Suppressor macrophage treated with lipopolysaccharide for 4 hours (primary cell): ENCODE measurements around the gene SLC4A9.

ENCODE experiments used
- DNase-seq: peaks from one replicate; pipeline ENCODE4 v3.0.0-alpha.2; 2020

Gene SLC4A9, protein sequence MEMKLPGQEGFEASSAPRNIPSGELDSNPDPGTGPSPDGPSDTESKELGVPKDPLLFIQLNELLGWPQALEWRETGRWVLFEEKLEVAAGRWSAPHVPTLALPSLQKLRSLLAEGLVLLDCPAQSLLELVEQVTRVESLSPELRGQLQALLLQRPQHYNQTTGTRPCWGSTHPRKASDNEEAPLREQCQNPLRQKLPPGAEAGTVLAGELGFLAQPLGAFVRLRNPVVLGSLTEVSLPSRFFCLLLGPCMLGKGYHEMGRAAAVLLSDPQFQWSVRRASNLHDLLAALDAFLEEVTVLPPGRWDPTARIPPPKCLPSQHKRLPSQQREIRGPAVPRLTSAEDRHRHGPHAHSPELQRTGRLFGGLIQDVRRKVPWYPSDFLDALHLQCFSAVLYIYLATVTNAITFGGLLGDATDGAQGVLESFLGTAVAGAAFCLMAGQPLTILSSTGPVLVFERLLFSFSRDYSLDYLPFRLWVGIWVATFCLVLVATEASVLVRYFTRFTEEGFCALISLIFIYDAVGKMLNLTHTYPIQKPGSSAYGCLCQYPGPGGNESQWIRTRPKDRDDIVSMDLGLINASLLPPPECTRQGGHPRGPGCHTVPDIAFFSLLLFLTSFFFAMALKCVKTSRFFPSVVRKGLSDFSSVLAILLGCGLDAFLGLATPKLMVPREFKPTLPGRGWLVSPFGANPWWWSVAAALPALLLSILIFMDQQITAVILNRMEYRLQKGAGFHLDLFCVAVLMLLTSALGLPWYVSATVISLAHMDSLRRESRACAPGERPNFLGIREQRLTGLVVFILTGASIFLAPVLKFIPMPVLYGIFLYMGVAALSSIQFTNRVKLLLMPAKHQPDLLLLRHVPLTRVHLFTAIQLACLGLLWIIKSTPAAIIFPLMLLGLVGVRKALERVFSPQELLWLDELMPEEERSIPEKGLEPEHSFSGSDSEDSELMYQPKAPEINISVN

DNA sequence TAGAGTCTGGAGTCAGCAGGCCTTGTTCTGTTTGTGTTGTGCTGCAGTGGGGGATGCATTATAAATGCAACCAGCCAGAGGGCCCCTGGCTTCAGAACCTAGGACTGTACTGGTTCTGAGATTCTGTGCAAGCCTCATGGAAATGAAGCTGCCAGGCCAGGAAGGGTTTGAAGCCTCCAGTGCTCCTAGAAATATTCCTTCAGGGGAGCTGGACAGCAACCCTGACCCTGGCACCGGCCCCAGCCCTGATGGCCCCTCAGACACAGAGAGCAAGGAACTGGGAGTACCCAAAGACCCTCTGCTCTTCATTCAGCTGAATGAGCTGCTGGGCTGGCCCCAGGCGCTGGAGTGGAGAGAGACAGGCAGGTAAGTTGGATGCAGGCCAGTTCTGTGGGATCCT lies at the start of gene SLC4A9:
Gene SLC4A9, plus strand, starts transcription at position 94 of the 400 bp plus-strand sequence. Its CDS starts 43 bp downstream, at position 137.
- DNase-seq, result no peak

- no peak for DNase-seq
Measured at GRCh38 chr5:140310434-140310833, 49.6 kb upstream of the SLC4A9 start.

GRCh38 chr5:140311011-140311467 lies 49.0 kb upstream of the SLC4A9 start:
- DNase-seq, result no peak

- DNase-seq, result peak; percentile 75
Measured at GRCh38 chr5:140312067-140312790, 47.8 kb upstream of the SLC4A9 start.

DNA sequence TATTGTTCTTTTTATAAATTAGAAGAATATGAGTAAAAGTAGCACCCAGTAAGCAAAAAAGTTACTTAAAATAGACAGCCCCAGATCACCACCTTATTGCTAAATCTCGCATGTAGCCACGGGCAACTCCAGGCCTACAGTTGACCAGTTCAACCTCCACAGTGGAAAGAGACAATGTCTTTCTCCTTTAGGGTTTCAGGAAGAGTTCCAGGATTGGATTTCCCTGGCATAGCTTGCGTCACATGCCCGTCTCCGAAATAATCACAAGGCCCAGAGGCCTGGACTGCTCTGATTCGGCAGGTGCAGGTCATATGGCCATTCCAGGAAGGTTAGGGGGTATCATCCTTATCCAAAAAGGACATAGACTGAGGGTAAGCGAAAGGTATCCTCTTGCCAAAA lies 47.2 kb upstream of the SLC4A9 start:
- DNase-seq, result no peak

- DNase-seq, result no peak
Measured at GRCh38 chr5:140317859-140318258, 42.1 kb upstream of the SLC4A9 start.

- DNase-seq, result no peak
Measured at GRCh38 chr5:140318792-140319191, 41.2 kb upstream of the SLC4A9 start.

DNA sequence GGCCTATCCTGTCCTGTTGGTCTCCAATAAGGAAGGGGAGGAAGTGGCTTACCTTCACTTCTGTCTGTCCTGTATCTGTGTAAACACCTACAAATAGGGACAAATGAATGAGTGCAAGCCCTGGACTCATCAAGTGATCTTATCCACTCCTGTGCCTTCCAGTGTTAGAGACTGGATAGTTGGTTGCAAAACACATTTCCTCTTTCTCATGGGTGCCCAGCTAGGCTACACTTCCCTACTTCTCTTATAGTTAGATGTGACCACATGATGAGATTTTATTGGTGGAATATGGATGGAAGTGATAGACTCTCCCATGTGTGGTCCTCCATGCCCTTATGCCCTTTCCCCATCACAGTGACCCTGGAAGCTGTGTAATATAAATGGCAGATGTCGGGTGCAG lies 40.2 kb upstream of the SLC4A9 start:
- DNase-seq, result peak; percentile 84

DNA sequence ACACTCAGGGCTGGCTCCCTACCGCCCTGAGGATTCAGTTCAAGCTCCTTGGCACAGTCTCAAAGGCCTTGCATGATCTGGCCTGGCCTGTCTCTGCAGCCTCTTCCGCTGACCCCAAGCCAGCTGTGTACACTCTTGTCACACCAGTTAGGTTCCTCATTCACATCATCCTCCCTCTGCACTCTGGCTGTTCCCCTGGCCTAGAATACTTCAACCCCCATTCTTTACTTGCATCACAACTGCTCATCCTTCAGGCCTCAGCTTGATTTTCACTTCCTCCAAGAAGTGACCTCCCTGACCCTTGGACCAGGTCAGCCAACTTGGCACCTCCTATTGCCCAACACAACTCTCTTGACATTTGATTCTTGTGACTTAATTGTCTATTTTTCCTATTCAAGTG lies 38.2 kb upstream of the SLC4A9 start:
- DNase-seq, result peak; percentile 97

DNA sequence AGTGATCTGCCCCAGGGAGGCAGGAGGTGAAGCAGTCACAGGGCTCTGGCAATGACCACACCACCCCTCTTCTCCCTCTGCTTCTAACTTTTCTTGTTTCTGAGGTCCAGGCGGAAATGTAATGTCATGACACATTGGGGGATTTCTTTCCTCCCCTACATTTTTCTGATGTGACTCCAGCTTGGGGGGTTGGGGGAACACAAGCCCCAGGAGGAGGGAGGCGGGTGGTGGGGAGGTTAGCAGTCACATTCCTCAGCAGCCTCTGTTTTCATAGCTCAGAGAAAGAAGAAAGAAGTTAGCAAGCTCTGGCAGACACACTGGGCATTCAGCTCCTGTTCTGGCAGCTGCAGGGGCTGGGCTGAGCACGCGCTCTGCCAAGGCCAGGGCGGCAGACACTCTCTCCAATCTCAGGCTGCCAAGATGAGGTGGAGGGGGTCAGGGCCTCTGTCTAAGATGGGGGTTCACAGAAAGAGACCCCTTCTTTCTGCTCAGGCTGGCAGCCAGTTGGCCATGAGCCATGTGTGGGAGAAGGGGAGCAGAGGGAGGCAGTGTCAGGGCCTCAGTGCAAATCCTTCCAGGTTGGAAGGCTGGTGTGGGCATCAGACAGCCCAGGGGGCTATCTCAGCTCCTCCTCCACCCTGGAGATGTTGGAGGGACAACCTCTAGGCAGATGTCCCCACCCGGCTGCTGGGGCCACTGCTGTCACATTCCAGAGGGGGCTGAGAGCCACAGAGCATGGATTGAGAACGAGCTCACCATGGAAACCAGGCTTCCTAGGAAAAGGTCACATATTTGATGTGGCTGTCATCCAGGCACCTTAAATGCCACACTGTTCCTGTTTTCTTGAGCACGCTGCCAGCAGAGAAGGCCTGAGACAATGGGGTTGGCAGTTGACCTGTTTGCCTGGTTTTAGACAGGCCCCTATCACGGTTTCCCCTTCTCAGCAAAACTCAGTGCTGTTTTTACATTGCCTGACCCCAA lies 37.0 kb upstream of the SLC4A9 start:
- peak; percentile 45 for DNase-seq

- peak; percentile 43 for DNase-seq
Measured at GRCh38 chr5:140324041-140324600, 35.9 kb upstream of the SLC4A9 start.

DNA sequence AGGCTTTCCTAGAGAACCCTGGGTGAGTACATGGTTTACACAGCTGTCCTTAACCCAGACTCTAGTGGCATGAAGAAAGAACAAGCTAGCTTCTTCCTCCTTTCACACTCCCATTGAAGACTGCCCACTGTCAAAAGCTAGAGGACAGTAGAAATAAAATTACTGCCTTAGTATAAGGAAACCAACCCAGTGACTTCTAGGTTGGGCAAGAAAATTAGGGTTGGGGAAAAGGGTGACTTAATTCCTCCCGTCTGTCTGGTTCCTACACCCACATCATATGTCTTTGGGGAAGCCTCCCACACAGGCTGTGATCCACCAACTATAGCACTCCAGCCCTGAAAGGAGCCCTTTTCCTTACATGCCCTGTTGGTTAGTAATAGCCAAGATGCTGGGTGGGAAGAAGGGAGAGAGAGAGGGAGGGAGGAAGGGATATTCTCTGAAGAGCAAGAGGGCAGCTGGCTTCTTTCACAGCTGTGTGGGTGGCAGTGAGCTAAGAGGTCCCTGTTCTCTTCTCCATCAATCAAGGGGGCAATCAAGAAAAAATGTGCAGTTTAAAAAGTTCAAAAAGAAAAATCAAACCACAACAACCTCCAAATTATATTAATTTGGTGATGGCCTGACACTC lies 35.3 kb upstream of the SLC4A9 start:
- DNase-seq, result peak; percentile 93

DNA sequence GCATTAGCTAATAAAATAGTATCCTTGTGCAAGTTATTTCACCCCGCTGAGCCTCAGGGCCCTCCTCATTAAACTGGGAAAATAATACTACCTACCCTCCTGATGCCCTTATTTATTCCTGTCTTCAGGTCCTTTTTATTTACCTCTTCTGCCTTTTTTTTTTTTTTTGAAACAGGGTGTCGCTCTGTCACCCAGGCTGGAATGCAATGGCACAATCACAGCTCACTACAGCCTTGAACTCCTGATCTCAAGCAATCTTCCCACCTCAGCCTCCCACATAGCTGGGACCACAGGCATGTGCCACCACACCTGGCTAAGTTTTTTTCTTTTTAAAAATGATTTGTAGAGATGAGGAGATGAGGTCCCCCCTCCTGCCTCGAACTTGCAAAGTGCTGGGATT lies 34.5 kb upstream of the SLC4A9 start:
- DNase-seq, result no peak

- DNase-seq, result no peak
Measured at GRCh38 chr5:140327589-140327988, 32.4 kb upstream of the SLC4A9 start.

GRCh38 chr5:140328036-140328764 lies 31.8 kb upstream of the SLC4A9 start:
- no peak for DNase-seq

DNA sequence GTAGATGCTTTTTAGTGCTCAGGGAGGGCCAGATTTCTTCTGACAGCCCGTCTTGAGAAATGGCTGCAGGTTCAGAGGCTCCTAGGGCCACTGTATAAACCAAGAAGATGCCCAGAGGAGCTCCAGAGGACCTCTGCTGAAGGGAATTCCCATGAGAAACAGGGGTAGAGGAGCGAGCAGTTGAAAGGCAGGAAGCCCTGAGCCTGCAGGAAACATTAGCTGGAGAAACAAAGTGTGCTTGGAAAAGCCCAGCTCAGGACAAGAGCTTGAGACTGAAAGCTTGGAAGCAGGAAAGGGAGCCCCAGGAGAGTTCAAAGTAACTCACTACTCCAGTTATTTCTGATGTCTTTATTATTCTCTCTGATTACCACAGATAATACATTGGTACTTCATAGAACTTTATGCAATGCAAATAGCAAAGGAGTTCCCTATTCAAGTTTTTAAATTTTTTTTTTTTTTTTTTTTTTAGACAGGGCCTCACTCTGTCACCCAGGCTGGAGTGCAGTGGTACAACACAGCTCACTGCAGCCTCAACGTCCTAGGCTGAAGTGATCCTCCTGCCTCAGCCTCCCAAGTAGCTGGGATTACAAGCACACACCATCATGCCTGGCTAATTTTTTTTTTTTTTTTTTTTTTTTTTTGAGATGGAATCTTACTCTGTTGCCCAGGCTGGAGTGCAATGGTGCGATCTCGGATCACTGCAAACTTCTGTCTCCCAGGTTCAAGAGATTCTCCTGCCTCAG lies 30.1 kb upstream of the SLC4A9 start:
- no peak for DNase-seq

DNA sequence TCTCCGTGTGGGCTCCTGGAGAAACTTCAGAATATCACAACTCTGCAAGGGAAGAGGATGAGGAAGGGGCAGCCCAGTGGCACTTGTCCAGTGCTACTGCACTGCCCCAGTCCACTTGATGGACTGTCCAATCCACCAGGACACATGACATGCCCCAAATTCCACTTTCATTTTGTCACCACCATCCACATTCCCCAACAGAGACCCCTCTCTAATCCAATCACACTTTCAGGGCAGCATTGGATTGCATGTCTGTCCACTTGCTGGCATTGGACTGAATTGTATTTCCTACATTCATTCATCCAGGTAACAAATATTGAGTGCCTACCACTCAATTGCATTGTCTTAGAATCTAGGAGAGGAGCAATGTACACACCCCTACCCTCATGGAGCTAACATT lies 28.4 kb upstream of the SLC4A9 start:
- no peak for DNase-seq

DNA sequence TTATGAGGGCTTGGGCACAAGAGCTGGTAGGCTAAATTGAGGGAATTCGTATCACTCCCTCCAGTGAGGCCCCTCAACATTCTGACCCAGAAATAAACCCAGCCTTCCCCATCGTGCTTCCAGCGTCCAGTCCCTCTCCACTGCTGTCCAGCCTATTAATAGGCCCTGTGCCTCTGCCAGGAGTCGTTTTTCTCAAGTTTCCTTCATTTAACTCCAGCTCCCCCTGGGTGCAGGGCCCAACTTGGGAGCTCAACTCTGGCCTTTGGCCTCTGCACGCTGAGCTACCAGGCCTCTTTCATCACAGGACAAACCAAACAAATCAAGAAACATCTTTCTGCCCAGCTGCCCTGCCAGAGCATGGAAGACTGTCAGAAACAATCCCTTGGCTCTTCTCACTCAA lies 23.6 kb upstream of the SLC4A9 start:
- DNase-seq, result no peak

DNA sequence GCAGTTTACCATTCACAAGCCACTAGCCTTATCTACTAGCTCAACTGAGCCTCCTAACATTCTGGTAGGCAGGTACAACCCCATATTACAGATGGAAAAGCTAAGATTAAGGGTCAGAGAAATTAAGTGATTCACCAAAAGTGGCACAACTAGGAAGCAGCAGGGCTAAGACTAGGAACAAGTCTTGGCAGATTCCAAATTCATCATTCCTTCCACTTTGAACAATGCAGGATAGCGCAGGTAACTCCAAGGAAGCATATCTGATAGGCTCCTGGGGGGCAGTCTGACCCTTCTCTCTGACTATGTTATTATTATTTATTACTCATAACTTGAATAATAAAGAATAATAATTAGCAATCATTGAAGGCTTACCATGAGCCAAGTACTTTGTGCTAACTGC lies 22.1 kb upstream of the SLC4A9 start:
- DNase-seq, result no peak
